Measurements from ENCODE around the gene CBLB. TPM values are rescaled to one million over a fixed set of nuclear protein-coding genes. Genes with fewer than 3 reads are reported as not detected.

The CBLB gene
- polyA plus RNA-seq, 1 experiment: 24.7 TPM

GRCh38 chr3:105864212-105864611 lies 4.6 kb downstream of the CBLB start:
- Histone ChIP-seq H3K9me3 (ENCODE audit: control insufficient read depth, insufficient read depth, low read length) (no peaks in the 10 kb centered on the region; the same call in 1 of the 2 replicates), H3K27me3 (ENCODE audit: control insufficient read depth, insufficient read depth, low read length) (no peaks in the 10 kb centered on the region), H3K4me3 (ENCODE audit: low read depth, low read length) (no peak overlapping the region), H3K27ac (ENCODE audit: low read depth, low read length) (no peak overlapping the region)
- TF ChIP-seq CTCF (IDR thresholded peaks at IDR 0.05; ENCODE audit: low read depth, low read length): no peak
- DNase-seq (ENCODE audit: low read depth, low spot score): no peak
- ChIA-PET CTCF (no interaction called here), POLR2A (no interaction called here)

DNA sequence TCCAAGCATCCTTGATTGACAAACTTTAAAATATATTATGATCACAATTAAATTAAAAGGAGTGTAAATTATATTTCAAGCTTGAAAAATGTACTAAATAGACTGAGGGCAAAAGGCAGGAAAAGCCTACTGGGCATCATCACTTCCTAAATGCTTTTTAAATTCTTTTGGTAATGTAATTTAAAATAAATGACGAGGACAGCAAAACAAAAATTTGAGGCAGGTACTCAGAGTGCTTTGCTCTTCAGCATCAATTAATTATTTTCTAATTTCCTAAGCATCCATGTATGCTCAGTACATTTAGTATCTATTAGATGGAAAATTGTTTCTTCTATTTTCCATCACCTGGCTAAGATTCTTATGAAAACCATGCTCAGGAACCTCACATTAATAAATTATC lies 5.2 kb downstream of the CBLB start:
- no peak overlapping the region for H3K27ac ChIP-seq (ENCODE audit: low read depth, low read length)
- H3K9me3 ChIP-seq (ENCODE audit: control insufficient read depth, insufficient read depth, low read length): no peaks in the 10 kb centered on the region; the same call in 1 of the 2 replicates
- no peak for DNase-seq (ENCODE audit: low read depth, low spot score)
- ChIA-PET POLR2A (no interaction called here), CTCF (no interaction called here)
- no peaks in the 10 kb centered on the region for H3K27me3 ChIP-seq (ENCODE audit: control insufficient read depth, insufficient read depth, low read length)
- no peak overlapping the region for H3K4me3 ChIP-seq (ENCODE audit: low read depth, low read length)
- TF ChIP-seq CTCF (IDR thresholded peaks at IDR 0.05; ENCODE audit: low read depth, low read length): no peak

DNA sequence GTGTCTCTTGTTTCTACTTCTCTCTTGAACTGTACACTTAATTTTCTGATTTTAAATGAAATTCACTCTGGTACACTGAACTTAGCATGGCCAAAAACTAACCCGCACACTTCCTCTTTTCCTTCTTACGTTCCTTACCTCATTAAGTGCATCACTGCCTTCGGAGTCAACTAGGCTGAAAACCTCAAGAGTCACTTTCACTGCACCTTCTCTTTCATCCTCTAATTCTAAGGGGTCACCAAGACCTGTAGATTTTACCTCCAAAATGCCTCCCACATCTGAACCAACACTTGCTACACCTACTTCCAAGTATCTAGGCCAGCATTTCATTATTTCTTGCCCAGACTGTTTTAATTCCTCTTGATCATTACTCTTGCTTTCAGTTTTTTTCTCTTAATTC lies 6.6 kb downstream of the CBLB start:
- no peak for DNase-seq (ENCODE audit: low read depth, low spot score)
- Histone ChIP-seq H3K27me3 (ENCODE audit: control insufficient read depth, insufficient read depth, low read length) (no peaks in the 10 kb centered on the region), H3K4me3 (ENCODE audit: low read depth, low read length) (no peak overlapping the region), H3K27ac (ENCODE audit: low read depth, low read length) (no peak overlapping the region), H3K9me3 (ENCODE audit: control insufficient read depth, insufficient read depth, low read length) (no peaks in the 10 kb centered on the region; the same call in 1 of the 2 replicates)
- ChIA-PET CTCF (no interaction called here), POLR2A (interaction anchor here (0.5 kb wide), 1 partner anchor 26 kb away, joined by 4 read pairs; no protein-coding TSS in a partner anchor)
- TF ChIP-seq CTCF (IDR thresholded peaks at IDR 0.05; ENCODE audit: low read depth, low read length): no peak

DNA sequence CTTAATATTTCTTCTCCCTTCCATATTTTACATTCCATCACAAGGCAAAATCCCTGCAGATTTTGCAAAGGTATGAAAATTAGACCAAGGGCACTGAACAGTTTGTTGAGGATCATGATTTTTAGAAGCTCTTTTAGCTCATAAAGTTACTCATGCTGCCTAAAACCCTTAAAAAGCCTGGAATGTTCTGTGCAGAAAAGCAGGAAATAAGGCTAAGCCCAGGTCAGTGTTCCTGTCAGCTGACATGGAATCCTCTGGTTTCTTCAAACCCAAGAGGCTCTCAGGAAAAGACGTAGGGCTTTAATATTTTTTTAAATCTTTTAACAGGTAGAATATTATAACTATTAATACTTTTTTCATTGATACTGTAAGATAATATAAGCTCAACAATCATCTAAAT lies 8.2 kb downstream of the CBLB start:
- DNase-seq (ENCODE audit: low read depth, low spot score): no peak
- Histone ChIP-seq H3K27ac (ENCODE audit: low read depth, low read length) (no peak overlapping the region), H3K9me3 (ENCODE audit: control insufficient read depth, insufficient read depth, low read length) (no peaks in the 10 kb centered on the region; the same call in 1 of the 2 replicates), H3K27me3 (ENCODE audit: control insufficient read depth, insufficient read depth, low read length) (no peaks in the 10 kb centered on the region), H3K4me3 (ENCODE audit: low read depth, low read length) (no peak overlapping the region)
- ChIA-PET POLR2A (no interaction called here), CTCF (no interaction called here)
- TF ChIP-seq CTCF (IDR thresholded peaks at IDR 0.05; ENCODE audit: low read depth, low read length): no peak

DNA sequence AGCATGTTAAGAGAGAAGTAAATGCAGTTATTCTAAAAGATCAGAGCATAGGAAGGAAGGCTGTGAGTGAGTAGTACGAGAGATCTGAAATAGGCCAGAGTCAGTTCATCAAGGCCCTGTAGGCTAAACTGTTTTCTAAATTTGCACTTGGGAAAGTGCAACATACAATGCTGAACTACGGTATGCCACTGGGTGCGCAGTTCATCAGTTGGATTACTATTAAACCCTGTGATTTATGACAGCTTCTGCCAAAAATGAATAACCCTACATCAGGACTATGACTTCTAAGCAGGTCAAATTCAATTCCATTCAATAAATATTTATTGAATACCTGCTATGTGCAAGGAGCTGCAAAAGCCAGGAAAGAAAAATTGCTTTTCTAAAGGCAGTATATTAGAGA lies 10.8 kb downstream of the CBLB start:
- no peaks in the 10 kb centered on the region for H3K27me3 ChIP-seq (ENCODE audit: control insufficient read depth, insufficient read depth, low read length)
- ChIA-PET POLR2A (no interaction called here), CTCF (no interaction called here)
- no peak overlapping the region for H3K27ac ChIP-seq (ENCODE audit: low read depth, low read length)
- no peak for TF ChIP-seq CTCF (IDR thresholded peaks at IDR 0.05; ENCODE audit: low read depth, low read length)
- H3K4me3 ChIP-seq (ENCODE audit: low read depth, low read length): no peak overlapping the region
- no peaks in the 10 kb centered on the region; the same call in 1 of the 2 replicates for H3K9me3 ChIP-seq (ENCODE audit: control insufficient read depth, insufficient read depth, low read length)
- DNase-seq (ENCODE audit: low read depth, low spot score): no peak

Measured in AG04450 (cell line).